Uterus (tissue), 2 donors: Measurements from ENCODE around the gene SNX33.

Source experiments
- POLR2A ChIP-seq, 2 donors: fragments of 450-650 bp; IDR thresholded peaks; one replicate each; pipeline ENCODE4 v1.6.1; 2016; ENCODE audit warnings: antibody characterized with exemption in 2 of 2, mild to moderate bottlenecking in 1 of 2, moderate library complexity in 1 of 2
- TF ChIP-seq, protein P1 (sequence below), 4 experiments: fragments of 200-600 bp in 2 of 4; fragments of 450-650 bp in 2 of 4; sonication (generic) in 2 of 4; IDR thresholded peaks; one replicate each; pipeline ENCODE4 v1.5.1; 2016 to 2019; ENCODE audit warnings: antibody characterized with exemption in 4 of 4, mild to moderate bottlenecking in 2 of 4, moderate library complexity in 1 of 4

DNA sequence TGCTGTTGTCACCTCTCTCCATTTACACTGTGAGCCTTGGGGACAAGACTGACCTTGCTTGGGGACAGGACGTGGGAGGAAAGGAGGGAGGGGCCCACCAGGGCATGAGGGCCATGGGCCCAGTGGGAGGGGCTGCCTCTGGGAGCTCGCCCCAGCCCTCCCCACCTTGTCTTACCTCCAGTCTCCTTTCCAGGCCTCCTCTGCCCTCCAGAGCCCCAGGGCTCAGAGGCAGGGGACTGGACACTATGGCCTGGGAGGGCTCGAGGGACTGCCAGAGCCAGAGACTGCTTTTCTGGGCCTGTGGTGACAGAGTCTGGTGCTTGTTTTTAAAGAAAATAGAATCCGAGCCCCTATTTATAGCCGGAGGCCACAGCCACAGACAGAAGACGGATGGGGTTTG lies 54.7 kb downstream of the SNX33 start:
- TF ChIP-seq, protein P1, sequence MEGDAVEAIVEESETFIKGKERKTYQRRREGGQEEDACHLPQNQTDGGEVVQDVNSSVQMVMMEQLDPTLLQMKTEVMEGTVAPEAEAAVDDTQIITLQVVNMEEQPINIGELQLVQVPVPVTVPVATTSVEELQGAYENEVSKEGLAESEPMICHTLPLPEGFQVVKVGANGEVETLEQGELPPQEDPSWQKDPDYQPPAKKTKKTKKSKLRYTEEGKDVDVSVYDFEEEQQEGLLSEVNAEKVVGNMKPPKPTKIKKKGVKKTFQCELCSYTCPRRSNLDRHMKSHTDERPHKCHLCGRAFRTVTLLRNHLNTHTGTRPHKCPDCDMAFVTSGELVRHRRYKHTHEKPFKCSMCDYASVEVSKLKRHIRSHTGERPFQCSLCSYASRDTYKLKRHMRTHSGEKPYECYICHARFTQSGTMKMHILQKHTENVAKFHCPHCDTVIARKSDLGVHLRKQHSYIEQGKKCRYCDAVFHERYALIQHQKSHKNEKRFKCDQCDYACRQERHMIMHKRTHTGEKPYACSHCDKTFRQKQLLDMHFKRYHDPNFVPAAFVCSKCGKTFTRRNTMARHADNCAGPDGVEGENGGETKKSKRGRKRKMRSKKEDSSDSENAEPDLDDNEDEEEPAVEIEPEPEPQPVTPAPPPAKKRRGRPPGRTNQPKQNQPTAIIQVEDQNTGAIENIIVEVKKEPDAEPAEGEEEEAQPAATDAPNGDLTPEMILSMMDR (IDR thresholded peaks at IDR 0.05), result no peak
- no peak for TF ChIP-seq POLR2A (IDR thresholded peaks at IDR 0.05)
